GM23248 (cell line): ENCODE measurements around the gene ITGA11. TPM values are rescaled to one million over a fixed set of nuclear protein-coding genes. Genes with fewer than 3 reads are reported as not detected.

ENCODE experiments used
- DNase-seq: peaks from one replicate; pipeline ENCODE4 v3.0.0-alpha.2; 2015
- H2AFZ ChIP-seq: fragments of 200-600 bp; sonication (generic); 2 replicates; pipeline ENCODE4 v1.6.1; 2016; ENCODE audit warnings: antibody characterized with exemption
- H3F3A ChIP-seq: fragments of 200-600 bp; sonication (generic); 2 replicates; pipeline ENCODE4 v1.6.1; 2016; ENCODE audit warnings: mild to moderate bottlenecking, antibody characterized with exemption, mixed run types; ENCODE audit not compliant: insufficient read depth
- H3K27ac ChIP-seq: fragments of 200-600 bp; sonication (generic); 2 replicates; pipeline ENCODE4 v1.5.1; 2016; ENCODE audit warnings: mild to moderate bottlenecking
- H3K27me3 ChIP-seq: fragments of 200-600 bp; sonication (generic); replicated peaks from 2 replicates; pipeline ENCODE4 v1.6.1; 2016; ENCODE audit warnings: mild to moderate bottlenecking; ENCODE audit not compliant: insufficient read depth
- H3K36me3 ChIP-seq: fragments of 200-600 bp; sonication (generic); 2 replicates; pipeline ENCODE4 v1.6.1; 2016; ENCODE audit warnings: low read depth, mild to moderate bottlenecking
- H3K4me1 ChIP-seq: fragments of 200-600 bp; sonication (generic); 2 replicates; pipeline ENCODE4 v1.6.1; 2016; ENCODE audit warnings: mild to moderate bottlenecking; ENCODE audit not compliant: insufficient read depth
- H3K4me2 ChIP-seq: fragments of 200-600 bp; sonication (generic); one replicate; pipeline ENCODE4 v1.6.1; 2016; ENCODE audit warnings: mild to moderate bottlenecking; ENCODE audit not compliant: unreplicated experiment
- H3K4me3 ChIP-seq: fragments of 200-600 bp; sonication (generic); 2 replicates; pipeline ENCODE4 v1.5.1; 2016; ENCODE audit warnings: mild to moderate bottlenecking
- H3K79me2 ChIP-seq: fragments of 200-600 bp; sonication (generic); 2 replicates; pipeline ENCODE4 v1.6.1; 2016; ENCODE audit warnings: mild to moderate bottlenecking; ENCODE audit not compliant: insufficient read depth
- H3K9ac ChIP-seq: fragments of 200-600 bp; sonication (generic); 2 replicates; pipeline ENCODE4 v1.6.1; 2016; ENCODE audit warnings: mild to moderate bottlenecking
- H3K9me2 ChIP-seq: fragments of 200-600 bp; sonication (generic); 2 replicates; pipeline ENCODE4 v1.6.1; 2016; ENCODE audit warnings: mixed run types, mild to moderate bottlenecking, moderate library complexity; ENCODE audit not compliant: insufficient read depth
- H3K9me3 ChIP-seq: fragments of 200-600 bp; sonication (generic); one replicate; pipeline ENCODE4 v1.6.1; 2017; ENCODE audit warnings: low read depth
- H4K20me1 ChIP-seq: fragments of 200-600 bp; sonication (generic); 2 replicates; pipeline ENCODE4 v1.6.0; 2016; ENCODE audit not compliant: insufficient read depth
- EZH2 ChIP-seq: fragments of 200-600 bp; sonication (generic); IDR thresholded peaks from 2 replicates; pipeline ENCODE4 v1.6.1; 2018; ENCODE audit warnings: antibody characterized with exemption, mild to moderate bottlenecking; ENCODE audit not compliant: insufficient read depth, poor library complexity, severe bottlenecking
- EZH2phosphoT487 ChIP-seq: fragments of 200-600 bp; sonication (generic); IDR thresholded peaks from 2 replicates; pipeline ENCODE4 v1.6.1; 2018; ENCODE audit warnings: antibody characterized with exemption, moderate library complexity, mild to moderate bottlenecking, low read depth; ENCODE audit not compliant: insufficient read depth
- WGBS, 2 experiments: methylation state at CpG; one replicate each; pipeline ENCODE4 v1.1.6; 2015 to 2017; ENCODE audit warnings: low lambda C conversion rate in 2 of 2, low coverage in 1 of 2; ENCODE audit errors: missing lambda C conversion rate in 2 of 2; 5-methylcytosine and 5-hydroxymethylcytosine counted together
- in situ Hi-C: fragments of 300-500 bp; cut with MboI; formaldehyde crosslinking; loops from 2 replicates; pipeline ENCODE4 v1.15.0; 2020
- polyA plus RNA-seq: library from polyadenylated mRNA; unstranded; fragments of >200 nt; fragmentation: Nextera tagmentation; extraction: Ambion mirVana; gene quantifications from 2 replicates; pipeline ENCODE4 v1.2.1, GENCODE V29; 2016
- total RNA-seq: library from RNA; depleted of rRNA; stranded (reverse); fragments of >200 nt; shearing (Covaris generic); gene quantifications from 2 replicates; pipeline ENCODE4 v1.2.3, GENCODE V29; 2014; rRNA removed

Gene ITGA11
- total and polyA plus RNA-seq, 2 experiments from 2014 or later: 312 to 352 TPM

DNA sequence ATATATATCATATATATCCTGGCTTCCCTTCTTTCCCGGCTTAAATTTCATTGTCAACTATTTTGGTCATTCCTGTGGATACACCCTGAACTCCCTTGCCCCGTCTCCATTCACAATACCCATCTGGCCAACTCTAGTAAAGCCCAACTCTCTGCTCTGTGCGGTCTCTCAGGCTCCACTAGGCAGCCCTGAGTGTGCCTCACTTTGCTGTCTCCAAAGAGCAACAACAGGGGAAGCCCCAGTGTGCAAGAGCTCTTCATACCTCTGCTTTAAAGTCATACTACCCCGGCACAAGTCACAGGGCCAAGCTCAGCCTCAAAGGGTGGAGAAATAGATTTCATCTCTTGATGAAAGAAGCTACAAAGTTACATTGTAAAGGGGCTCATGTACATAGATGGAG lies 173.3 kb downstream of the ITGA11 start:
- no peaks in the 10 kb centered on the region for H3K27me3 ChIP-seq
- DNase-seq: peak; percentile 66
- peak overlapping the region; percentile 62 for H2AFZ ChIP-seq
- H3K9me2 ChIP-seq: no peaks in the 10 kb centered on the region
- no peaks in the 10 kb centered on the region for H3K36me3 ChIP-seq
- TF ChIP-seq EZH2phosphoT487 (no peak), EZH2 (no peak)
- no peaks in the 10 kb centered on the region for H4K20me1 ChIP-seq
- no peaks in the 10 kb centered on the region for H3K79me2 ChIP-seq
- peak overlapping the region; percentile 41 for H3K27ac ChIP-seq
- H3F3A ChIP-seq: peaks cover 10% of the 10 kb centered on the region
- H3K9me3 ChIP-seq: no peaks in the 10 kb centered on the region
- in situ Hi-C loops: no loop called here
- WGBS, 2 experiments: 33 to 36% methylated on average over 4 of the region's 4 CpGs
- H3K9ac ChIP-seq: no peak overlapping the region
- H3K4me2 ChIP-seq: peak overlapping the region; percentile 15
- no peak overlapping the region for H3K4me3 ChIP-seq
- H3K4me1 ChIP-seq: peaks cover 17% of the 10 kb centered on the region

- peaks cover 5% of the 10 kb centered on the region for H3K79me2 ChIP-seq
- in situ Hi-C loops: no loop called here
These were observed 175.1 kb downstream of the ITGA11 start for GRCh38 chr15:68256675-68257450.

DNA sequence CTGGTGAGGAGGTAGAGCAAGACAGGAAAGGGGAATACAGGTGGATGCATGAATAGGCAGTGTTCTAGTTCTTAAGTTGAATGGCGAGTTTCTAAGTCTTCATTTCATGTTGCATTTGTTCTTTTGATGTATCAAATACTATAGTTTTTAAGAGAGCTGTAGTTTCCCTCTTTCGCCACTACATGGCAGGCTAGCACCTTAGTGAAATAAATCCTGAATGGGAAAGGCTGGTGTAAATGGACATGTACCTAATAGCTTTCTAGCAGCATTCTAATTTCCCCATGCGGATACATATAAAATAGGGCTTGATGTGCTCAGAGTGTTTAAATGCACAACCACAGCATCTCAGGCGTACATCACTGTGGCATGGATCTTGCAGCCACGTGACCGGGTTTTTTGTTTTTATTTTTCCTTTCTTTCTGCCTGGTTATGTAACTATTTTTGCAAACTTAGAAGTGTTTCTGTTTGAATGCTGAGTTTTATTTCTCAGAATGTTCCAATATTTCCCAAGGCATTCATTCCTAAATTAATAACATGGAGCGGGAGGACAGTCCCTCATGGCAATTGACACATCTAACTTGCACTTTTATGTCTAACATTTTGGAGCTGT lies 178.9 kb downstream of the ITGA11 start:
- Histone ChIP-seq H3K27ac (no peak overlapping the region), H3K4me3 (0 out of 2 replicates have a peak overlapping the region, but pooled peaks have one; percentile 3), H4K20me1 (no peaks in the 10 kb centered on the region), H3K27me3 (no peaks in the 10 kb centered on the region), H3K9me2 (no peaks in the 10 kb centered on the region), H3K4me1 (peaks cover 12% of the 10 kb centered on the region), H3K79me2 (peaks cover 5% of the 10 kb centered on the region), H2AFZ (peak overlapping the region; percentile 12; the same call in 1 of the 2 replicates), H3F3A (no peaks in the 10 kb centered on the region), H3K9me3 (no peaks in the 10 kb centered on the region), H3K4me2 (peak overlapping the region; percentile 38), H3K9ac (no peak overlapping the region), H3K36me3 (no peaks in the 10 kb centered on the region)
- peak; percentile 87 for DNase-seq
- no peak for TF ChIP-seq EZH2
- no peak for TF ChIP-seq EZH2phosphoT487
- in situ Hi-C loops: no loop called here
- 2% methylated on average over 7 of the region's 7 CpGs for WGBS, 2 experiments

More at GRCh38 chr15:68256675-68257450, 175.1 kb downstream of the ITGA11 start:
- peak overlapping the region; percentile 89 for H2AFZ ChIP-seq
- H3K9me2 ChIP-seq: no peaks in the 10 kb centered on the region
- H3K27me3 ChIP-seq: no peaks in the 10 kb centered on the region
- no peaks in the 10 kb centered on the region for H4K20me1 ChIP-seq
- peak overlapping the region; percentile 76 for H3K4me2 ChIP-seq
- no peaks in the 10 kb centered on the region for H3K9me3 ChIP-seq
- H3K27ac ChIP-seq: peak overlapping the region; percentile 83
- H3K4me3 ChIP-seq: peak overlapping the region; percentile 71
- no peaks in the 10 kb centered on the region for H3K36me3 ChIP-seq
- TF ChIP-seq EZH2: no peak
- no peak for TF ChIP-seq EZH2phosphoT487
- WGBS, 2 experiments: 5 to 6% methylated on average over 35 to 57 of the region's 57 CpGs
- H3F3A ChIP-seq: peaks cover 10% of the 10 kb centered on the region
- peaks cover 22% of the 10 kb centered on the region for H3K4me1 ChIP-seq
- DNase-seq: peak; percentile 96
- peak overlapping the region; percentile 85 for H3K9ac ChIP-seq

- no peak overlapping the region for H3K27ac ChIP-seq
- peaks cover 5% of the 10 kb centered on the region for H3K79me2 ChIP-seq
- no peak for DNase-seq
- peaks cover 4% of the 10 kb centered on the region; the same call in 1 of the 2 replicates for H3K4me1 ChIP-seq
- H3K9ac ChIP-seq: no peak overlapping the region
- H2AFZ ChIP-seq: no peak overlapping the region
- 66 to 74% methylated on average over 3 of the region's 3 CpGs for WGBS, 2 experiments
- TF ChIP-seq EZH2: no peak
- TF ChIP-seq EZH2phosphoT487: no peak
- no peaks in the 10 kb centered on the region for H4K20me1 ChIP-seq
- H3K9me2 ChIP-seq: no peaks in the 10 kb centered on the region
- H3K4me2 ChIP-seq: no peak overlapping the region
- H3F3A ChIP-seq: no peaks in the 10 kb centered on the region
- H3K9me3 ChIP-seq: peaks cover 4% of the 10 kb centered on the region
- H3K36me3 ChIP-seq: no peaks in the 10 kb centered on the region
- no peak overlapping the region for H3K4me3 ChIP-seq
- in situ Hi-C loops: no loop called here
- H3K27me3 ChIP-seq: no peaks in the 10 kb centered on the region
These were observed 182.8 kb downstream of the ITGA11 start for GRCh38 chr15:68249058-68249713.

Other genes starting within 250 kb of the ITGA11 start
- gene CALML4, start 226.8 kb downstream of the ITGA11 start, total RNA-seq: 0.51 and 2.4 TPM in 2 replicates
- gene CALML4, start 226.8 kb downstream of the ITGA11 start, polyA plus RNA-seq: 0.54 and 1.1 TPM in 2 replicates
- 12.3 and 17.4 TPM in 2 replicates for gene CLN6, start 202.4 kb downstream of the ITGA11 start, total RNA-seq
- gene CLN6, start 202.4 kb downstream of the ITGA11 start, polyA plus RNA-seq: 3.8 TPM in 2 replicates
- gene FEM1B, start 154.4 kb downstream of the ITGA11 start, total RNA-seq: 33.9 and 36.2 TPM in 2 replicates
- 15.7 and 16.0 TPM in 2 replicates for gene FEM1B, start 154.4 kb downstream of the ITGA11 start, polyA plus RNA-seq
- gene CORO2B, start 146.8 kb upstream of the ITGA11 start, total RNA-seq: 7.6 and 7.7 TPM in 2 replicates
- 2.7 and 3.7 TPM in 2 replicates for gene CORO2B, start 146.8 kb upstream of the ITGA11 start, polyA plus RNA-seq